ENCODE data around the gene TIMM21. TPM values are rescaled to one million over a fixed set of nuclear protein-coding genes. Genes with fewer than 3 reads are reported as not detected.

TIMM21 gene
- polyA plus RNA-seq, 1 donor from 2014 or later, result 59.2 TPM

DNA sequence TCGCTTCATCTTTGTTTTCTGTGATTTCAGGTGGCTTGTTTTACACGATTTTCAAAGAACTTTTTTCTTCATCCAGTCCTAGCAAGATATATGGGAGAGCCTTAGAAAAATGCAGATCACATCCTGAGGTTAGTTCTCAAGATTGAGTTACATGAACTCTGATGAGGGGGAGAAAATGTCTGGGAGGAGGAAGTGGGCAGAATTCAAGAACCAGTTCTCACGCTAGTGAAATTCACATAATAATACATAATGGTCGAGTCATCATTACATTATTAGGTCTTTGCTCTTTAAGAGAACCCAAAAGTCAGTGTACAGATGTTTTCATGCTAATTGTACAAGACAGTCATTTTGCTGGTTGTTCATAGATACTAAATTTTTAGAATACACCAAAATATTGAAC is 7.0 kb downstream of the TIMM21 start:
- Histone ChIP-seq H3K4me2 (ENCODE audit: low read length) (no peak overlapping the region), H3K79me2 (replicated peaks; ENCODE audit: insufficient read depth, low read length) (peaks cover 15% of the 10 kb centered on the region), H3K9me2 (ENCODE audit: insufficient read depth, low read length) (no peaks in the 10 kb centered on the region), H4K20me1 (ENCODE audit: insufficient read depth) (no peaks in the 10 kb centered on the region), H3F3A (ENCODE audit: insufficient read depth, low read length, poor library complexity, severe bottlenecking) (no peaks in the 10 kb centered on the region), H3K27ac (ENCODE audit: low read length) (no peak overlapping the region), H2AFZ (ENCODE audit: low read depth, low read length) (no peak overlapping the region), H3K9ac (ENCODE audit: low read length) (no peak overlapping the region), H3K36me3 (ENCODE audit: insufficient read depth, low read length) (no peaks in the 10 kb centered on the region), H3K9me3 (ENCODE audit: low read length) (no peaks in the 10 kb centered on the region), H3K27me3 (ENCODE audit: insufficient read depth, low read depth, low read length) (no peaks in the 10 kb centered on the region), H3K4me3 (ENCODE audit: low read length) (no peak overlapping the region)
- TF ChIP-seq, protein P1, sequence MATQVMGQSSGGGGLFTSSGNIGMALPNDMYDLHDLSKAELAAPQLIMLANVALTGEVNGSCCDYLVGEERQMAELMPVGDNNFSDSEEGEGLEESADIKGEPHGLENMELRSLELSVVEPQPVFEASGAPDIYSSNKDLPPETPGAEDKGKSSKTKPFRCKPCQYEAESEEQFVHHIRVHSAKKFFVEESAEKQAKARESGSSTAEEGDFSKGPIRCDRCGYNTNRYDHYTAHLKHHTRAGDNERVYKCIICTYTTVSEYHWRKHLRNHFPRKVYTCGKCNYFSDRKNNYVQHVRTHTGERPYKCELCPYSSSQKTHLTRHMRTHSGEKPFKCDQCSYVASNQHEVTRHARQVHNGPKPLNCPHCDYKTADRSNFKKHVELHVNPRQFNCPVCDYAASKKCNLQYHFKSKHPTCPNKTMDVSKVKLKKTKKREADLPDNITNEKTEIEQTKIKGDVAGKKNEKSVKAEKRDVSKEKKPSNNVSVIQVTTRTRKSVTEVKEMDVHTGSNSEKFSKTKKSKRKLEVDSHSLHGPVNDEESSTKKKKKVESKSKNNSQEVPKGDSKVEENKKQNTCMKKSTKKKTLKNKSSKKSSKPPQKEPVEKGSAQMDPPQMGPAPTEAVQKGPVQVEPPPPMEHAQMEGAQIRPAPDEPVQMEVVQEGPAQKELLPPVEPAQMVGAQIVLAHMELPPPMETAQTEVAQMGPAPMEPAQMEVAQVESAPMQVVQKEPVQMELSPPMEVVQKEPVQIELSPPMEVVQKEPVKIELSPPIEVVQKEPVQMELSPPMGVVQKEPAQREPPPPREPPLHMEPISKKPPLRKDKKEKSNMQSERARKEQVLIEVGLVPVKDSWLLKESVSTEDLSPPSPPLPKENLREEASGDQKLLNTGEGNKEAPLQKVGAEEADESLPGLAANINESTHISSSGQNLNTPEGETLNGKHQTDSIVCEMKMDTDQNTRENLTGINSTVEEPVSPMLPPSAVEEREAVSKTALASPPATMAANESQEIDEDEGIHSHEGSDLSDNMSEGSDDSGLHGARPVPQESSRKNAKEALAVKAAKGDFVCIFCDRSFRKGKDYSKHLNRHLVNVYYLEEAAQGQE (IDR thresholded peaks at IDR 0.05; ENCODE audit: borderline replicate concordance), result no peak
- TF ChIP-seq, protein P2, sequence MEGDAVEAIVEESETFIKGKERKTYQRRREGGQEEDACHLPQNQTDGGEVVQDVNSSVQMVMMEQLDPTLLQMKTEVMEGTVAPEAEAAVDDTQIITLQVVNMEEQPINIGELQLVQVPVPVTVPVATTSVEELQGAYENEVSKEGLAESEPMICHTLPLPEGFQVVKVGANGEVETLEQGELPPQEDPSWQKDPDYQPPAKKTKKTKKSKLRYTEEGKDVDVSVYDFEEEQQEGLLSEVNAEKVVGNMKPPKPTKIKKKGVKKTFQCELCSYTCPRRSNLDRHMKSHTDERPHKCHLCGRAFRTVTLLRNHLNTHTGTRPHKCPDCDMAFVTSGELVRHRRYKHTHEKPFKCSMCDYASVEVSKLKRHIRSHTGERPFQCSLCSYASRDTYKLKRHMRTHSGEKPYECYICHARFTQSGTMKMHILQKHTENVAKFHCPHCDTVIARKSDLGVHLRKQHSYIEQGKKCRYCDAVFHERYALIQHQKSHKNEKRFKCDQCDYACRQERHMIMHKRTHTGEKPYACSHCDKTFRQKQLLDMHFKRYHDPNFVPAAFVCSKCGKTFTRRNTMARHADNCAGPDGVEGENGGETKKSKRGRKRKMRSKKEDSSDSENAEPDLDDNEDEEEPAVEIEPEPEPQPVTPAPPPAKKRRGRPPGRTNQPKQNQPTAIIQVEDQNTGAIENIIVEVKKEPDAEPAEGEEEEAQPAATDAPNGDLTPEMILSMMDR (IDR thresholded peaks at IDR 0.05; ENCODE audit: poor library complexity, severe bottlenecking), result no peak
- TF ChIP-seq TAF1 (IDR thresholded peaks at IDR 0.05; ENCODE audit: low read depth) (no peak), POLR2AphosphoS5 (IDR thresholded peaks at IDR 0.05) (no peak), EP300 (conservative IDR thresholded peaks at IDR 0.05; ENCODE audit: poor library complexity, severe bottlenecking) (no peak), MXI1 (conservative IDR thresholded peaks at IDR 0.05; ENCODE audit: poor library complexity, severe bottlenecking) (no peak), EZH2 (IDR thresholded peaks at IDR 0.05; ENCODE audit: borderline replicate concordance, insufficient read depth, low read length, poor library complexity, severe bottlenecking) (no peak), SMC3 (conservative IDR thresholded peaks at IDR 0.05; ENCODE audit: poor library complexity) (no peak), RAD21 (conservative IDR thresholded peaks at IDR 0.05) (no peak)

DNA sequence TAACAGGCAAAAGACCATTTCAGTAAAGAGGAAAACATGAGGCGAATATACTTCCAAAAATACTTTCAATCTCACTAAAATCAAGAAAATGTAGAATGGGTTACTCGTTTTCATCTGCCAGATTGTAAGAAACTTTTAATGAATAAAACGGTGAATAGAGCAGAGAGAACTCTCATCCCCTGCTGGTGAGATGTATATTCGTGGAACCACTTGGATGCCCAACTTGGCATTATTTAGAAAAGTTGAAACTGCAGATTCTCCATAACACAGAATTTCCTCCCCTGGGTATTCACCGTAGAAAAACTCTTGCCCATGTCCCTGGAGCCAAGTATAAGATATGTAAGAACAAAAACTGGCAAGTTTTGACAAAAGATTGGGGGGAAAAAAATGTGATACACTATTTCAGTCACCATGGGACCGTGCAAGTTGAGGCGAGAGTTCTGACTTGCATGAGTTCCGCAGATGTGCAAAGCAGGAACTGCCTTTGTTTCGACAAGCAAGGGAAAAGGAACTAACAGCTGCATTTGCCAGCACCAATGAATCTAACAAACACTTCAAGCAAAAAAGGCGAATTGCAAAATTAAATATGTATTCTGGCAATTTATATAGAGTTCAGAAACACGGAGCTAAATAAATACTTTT is 14.8 kb downstream of the TIMM21 start:
- H3K27me3 ChIP-seq (ENCODE audit: insufficient read depth, low read depth, low read length), result no peaks in the 10 kb centered on the region
- no peak for TF ChIP-seq TAF1 (IDR thresholded peaks at IDR 0.05; ENCODE audit: low read depth)
- no peak for TF ChIP-seq EZH2 (IDR thresholded peaks at IDR 0.05; ENCODE audit: borderline replicate concordance, insufficient read depth, low read length, poor library complexity, severe bottlenecking)
- TF ChIP-seq RAD21 (conservative IDR thresholded peaks at IDR 0.05), result no peak
- TF ChIP-seq, protein P1 (IDR thresholded peaks at IDR 0.05; ENCODE audit: borderline replicate concordance), result no peak
- no peak for TF ChIP-seq MXI1 (conservative IDR thresholded peaks at IDR 0.05; ENCODE audit: poor library complexity, severe bottlenecking)
- TF ChIP-seq POLR2AphosphoS5 (IDR thresholded peaks at IDR 0.05), result no peak
- TF ChIP-seq EP300 (conservative IDR thresholded peaks at IDR 0.05; ENCODE audit: poor library complexity, severe bottlenecking), result no peak
- H4K20me1 ChIP-seq (ENCODE audit: insufficient read depth), result no peaks in the 10 kb centered on the region
- no peaks in the 10 kb centered on the region for H3K9me3 ChIP-seq (ENCODE audit: low read length)
- no peaks in the 10 kb centered on the region for H3K9me2 ChIP-seq (ENCODE audit: insufficient read depth, low read length)
- no peak overlapping the region for H3K9ac ChIP-seq (ENCODE audit: low read length)
- no peaks in the 10 kb centered on the region for H3K79me2 ChIP-seq (replicated peaks; ENCODE audit: insufficient read depth, low read length)
- H3F3A ChIP-seq (ENCODE audit: insufficient read depth, low read length, poor library complexity, severe bottlenecking), result no peaks in the 10 kb centered on the region
- H3K36me3 ChIP-seq (ENCODE audit: insufficient read depth, low read length), result no peaks in the 10 kb centered on the region
- H3K4me3 ChIP-seq (ENCODE audit: low read length), result no peak overlapping the region
- no peak overlapping the region for H3K27ac ChIP-seq (ENCODE audit: low read length)
- no peak overlapping the region for H2AFZ ChIP-seq (ENCODE audit: low read depth, low read length)
- no peak overlapping the region for H3K4me2 ChIP-seq (ENCODE audit: low read length)

Data from neural cell (in vitro differentiated cells).